ENCODE results near the gene TTLL12.

Gene TTLL12

GRCh38 chr22:43186272-43187170, at the start of gene TTLL12:
Gene TTLL12, minus strand, starts transcription at chr22:43187134. Its CDS starts 65 bp downstream, at chr22:43187069.
- peak; percentile 76 for DNase-seq

GRCh38 chr22:43235445-43236409, 48.8 kb upstream of the TTLL12 start:
- no peak for DNase-seq

GRCh38 chr22:43234264-43234988, 47.5 kb upstream of the TTLL12 start:
- no peak for DNase-seq

GRCh38 chr22:43233529-43233928, 46.6 kb upstream of the TTLL12 start:
- no peak for DNase-seq

- DNase-seq, result no peak
Measured at GRCh38 chr22:43232445-43232844, 45.5 kb upstream of the TTLL12 start.

GRCh38 chr22:43231724-43232034, 44.7 kb upstream of the TTLL12 start:
- no peak for DNase-seq

- DNase-seq, result peak; percentile 58
Measured at GRCh38 chr22:43230971-43231723, 44.2 kb upstream of the TTLL12 start.

GRCh38 chr22:43230571-43230970, 43.6 kb upstream of the TTLL12 start:
- DNase-seq, result no peak

- no peak for DNase-seq
Measured at GRCh38 chr22:43228863-43229262, 41.9 kb upstream of the TTLL12 start.

- DNase-seq, result no peak
Measured at GRCh38 chr22:43228330-43228729, 41.4 kb upstream of the TTLL12 start.

- no peak for DNase-seq
Measured at GRCh38 chr22:43227239-43227630, 40.3 kb upstream of the TTLL12 start.

- peak; percentile 65 for DNase-seq
Measured at GRCh38 chr22:43226377-43227238, 39.7 kb upstream of the TTLL12 start.

GRCh38 chr22:43225609-43226008, 38.7 kb upstream of the TTLL12 start:
- no peak for DNase-seq

- DNase-seq, result no peak
Measured at GRCh38 chr22:43222987-43223386, 36.1 kb upstream of the TTLL12 start.

GRCh38 chr22:43222262-43222661, 35.3 kb upstream of the TTLL12 start:
- no peak for DNase-seq

- DNase-seq, result no peak
Measured at GRCh38 chr22:43220625-43221380, 33.9 kb upstream of the TTLL12 start.

GRCh38 chr22:43218786-43219185, 31.9 kb upstream of the TTLL12 start:
- DNase-seq, result no peak

GRCh38 chr22:43217285-43218030, 30.5 kb upstream of the TTLL12 start:
- no peak for DNase-seq

GRCh38 chr22:43216738-43217137, 29.8 kb upstream of the TTLL12 start:
- no peak for DNase-seq

- DNase-seq, result no peak
Measured at GRCh38 chr22:43213962-43214361, 27.0 kb upstream of the TTLL12 start.
